HCT116 (cell line): ENCODE measurements around the gene SNCAIP. TPM values are rescaled to one million over a fixed set of nuclear protein-coding genes. Genes with fewer than 3 reads are reported as not detected.

Source experiments
- ATAC-seq: fragments of 200-7000 bp; cut with Tn5 transposase; 2 replicates; pipeline ENCODE4 v1.9.1; 2020; ENCODE audit warnings: mild to moderate bottlenecking, moderate library complexity
- BruUV-seq: library from RNA; stranded (reverse); fragments of 400-500 nt; replicated peaks from 2 replicates; lab custom pipeline; 2021; lab: Mats Ljungman, UMichigan
- CTCF ChIA-PET: fragments of 300-600 bp; sonication (Branson Sonifier 250); formaldehyde crosslinking; loops from one replicate; lab custom pipeline; 2021; ENCODE audit warnings: antibody characterized with exemption; lab: Charles Lee
- POLR2A ChIA-PET: fragments of 300-600, 350-600 bp; sonication (Branson Sonifier 250); formaldehyde crosslinking; loops from one replicate; lab custom pipeline; 2021; ENCODE audit warnings: antibody characterized with exemption; lab: Charles Lee
- RAD21 ChIA-PET, 2 experiments: fragments of 300-600 bp; sonication (Branson Sonifier 250); formaldehyde crosslinking; loops; one replicate each; lab custom pipeline; 2023; ENCODE audit warnings: low total read pairs in 2 of 2; ENCODE audit not compliant: uncharacterized antibody in 2 of 2, unreplicated experiment in 2 of 2, low non-redundant PET in 1 of 2; lab: Charles Lee
- DNase-seq: peaks from one replicate; pipeline ENCODE4 v3.0.0-alpha.2; 2010; ENCODE audit warnings: low read depth, low spot score
- H2AFZ ChIP-seq: fragments of 200-600 bp; shearing (Covaris generic), sonication (generic); 2 replicates; pipeline ENCODE4 v1.6.1; 2017; ENCODE audit warnings: low read depth, mixed run types, mixed read lengths, antibody characterized with exemption, low read length; ENCODE audit not compliant: poor library complexity, severe bottlenecking
- H3K27ac ChIP-seq: 2 replicates; pipeline ENCODE4 v1.5.1; 2012; ENCODE audit warnings: low read depth, low read length
- H3K27me3 ChIP-seq: fragments of 200-600 bp; sonication (generic); 2 replicates; pipeline ENCODE4 v1.6.1; 2016; ENCODE audit warnings: mixed run types, low read length, mixed read lengths; ENCODE audit not compliant: insufficient read depth
- H3K36me3 ChIP-seq, 2 experiments: fragments of 200-500 bp in 1 of 2; fragments of 200-600 bp in 1 of 2; sonication (Bioruptor generic) in 1 of 2; sonication (generic) in 1 of 2; 2 replicates each; pipeline versions ENCODE4 v1.5.1 to v1.6.1; 2014 to 2016; ENCODE audit warnings: low read length in 2 of 2, inconsistent platforms in 1 of 2, mixed read lengths in 1 of 2, mixed run types in 1 of 2; ENCODE audit not compliant: insufficient read depth in 2 of 2, control insufficient read depth in 1 of 2
- H3K4me1 ChIP-seq, 2 experiments: fragments of 200-600 bp in 1 of 2; sonication (generic) in 1 of 2; 2 replicates each; pipeline versions ENCODE4 v1.5.1 to v1.6.1; 2012 to 2017; ENCODE audit warnings: low read length in 2 of 2, inconsistent platforms in 1 of 2, mild to moderate bottlenecking in 1 of 2, mixed read lengths in 1 of 2, mixed run types in 1 of 2, moderate library complexity in 1 of 2; ENCODE audit not compliant: insufficient read depth in 2 of 2, control insufficient read depth in 1 of 2
- H3K4me2 ChIP-seq: fragments of 200-600 bp; sonication (generic); 2 replicates; pipeline ENCODE4 v1.6.1; 2017; ENCODE audit warnings: mixed run types, low read length, mixed read lengths
- H3K4me3 ChIP-seq, 2 experiments: fragments of 200-600 bp in 1 of 2; sonication (generic) in 1 of 2; replicated peaks in 1 of 2; 2 replicates each; pipeline ENCODE4 v1.5.1; 2011 to 2016; ENCODE audit warnings: low read length in 2 of 2, control low read depth in 1 of 2, low read depth in 1 of 2, mild to moderate bottlenecking in 1 of 2, mixed read lengths in 1 of 2, mixed run types in 1 of 2
- H3K79me2 ChIP-seq: fragments of 200-600 bp; sonication (generic); 2 replicates; pipeline ENCODE4 v1.6.1; 2017; ENCODE audit warnings: mild to moderate bottlenecking, mixed run types, low read length, moderate library complexity, mixed read lengths; ENCODE audit not compliant: insufficient read depth
- H3K9ac ChIP-seq: fragments of 200-600 bp; sonication (generic); 2 replicates; pipeline ENCODE4 v1.6.1; 2016; ENCODE audit warnings: low read length, mixed read lengths
- H3K9me2 ChIP-seq: fragments of 200-600 bp; sonication (generic), shearing (Covaris generic); 2 replicates; pipeline ENCODE4 v1.6.1; 2017; ENCODE audit warnings: mixed run types, mild to moderate bottlenecking, moderate library complexity; ENCODE audit not compliant: insufficient read depth
- H3K9me3 ChIP-seq, 2 experiments: fragments of 200-500 bp in 1 of 2; fragments of 200-600 bp in 1 of 2; sonication (Bioruptor generic) in 1 of 2; sonication (generic) in 1 of 2; 2 replicates each; pipeline ENCODE4 v1.6.1; 2014 to 2017; ENCODE audit warnings: low read length in 2 of 2, mixed read lengths in 2 of 2, inconsistent platforms in 1 of 2, low read depth in 1 of 2, mild to moderate bottlenecking in 1 of 2, mixed run types in 1 of 2, moderate library complexity in 1 of 2; ENCODE audit not compliant: control insufficient read depth in 1 of 2, insufficient read depth in 1 of 2
- H4K20me1 ChIP-seq: fragments of 200-600 bp; sonication (generic), shearing (Covaris generic); 2 replicates; pipeline ENCODE4 v1.6.1; 2017; ENCODE audit warnings: mixed run types, mild to moderate bottlenecking, moderate library complexity; ENCODE audit not compliant: insufficient read depth
- CEBPB ChIP-seq: IDR thresholded peaks from 2 replicates; pipeline ENCODE4 v1.6.1; 2012; ENCODE audit warnings: low read depth
- EGR1 ChIP-seq: IDR thresholded peaks from 2 replicates; pipeline ENCODE4 v1.6.1; 2012; ENCODE audit warnings: low read depth
- ELF1 ChIP-seq: IDR thresholded peaks from 2 replicates; pipeline ENCODE4 v1.6.1; 2012; ENCODE audit warnings: low read depth, borderline replicate concordance
- EZH2 ChIP-seq: fragments of 200-600 bp; sonication (generic); IDR thresholded peaks from 2 replicates; pipeline ENCODE4 v1.6.1; 2017; ENCODE audit warnings: antibody characterized with exemption, mixed run types
- EZH2phosphoT487 ChIP-seq: fragments of 200-600 bp; IDR thresholded peaks from 2 replicates; pipeline ENCODE4 v1.6.1; 2018; ENCODE audit warnings: antibody characterized with exemption, borderline replicate concordance
- FOSL1 ChIP-seq: IDR thresholded peaks from 2 replicates; pipeline ENCODE4 v1.6.1; 2012; ENCODE audit warnings: low read depth
- JUND ChIP-seq: IDR thresholded peaks from 2 replicates; pipeline ENCODE4 v1.6.1; 2012
- RAD21 ChIP-seq: IDR thresholded peaks from 2 replicates; pipeline ENCODE4 v1.6.1; 2012; ENCODE audit warnings: low read depth, mild to moderate bottlenecking
- SIN3A ChIP-seq: IDR thresholded peaks from 2 replicates; pipeline ENCODE4 v1.6.1; 2012; ENCODE audit warnings: low read depth
- SP1 ChIP-seq: IDR thresholded peaks from 2 replicates; pipeline ENCODE4 v1.6.1; 2012; ENCODE audit warnings: low read depth
- SRF ChIP-seq: IDR thresholded peaks from 2 replicates; pipeline ENCODE4 v1.6.1; 2012; ENCODE audit warnings: low read depth
- TCF7L2 ChIP-seq: IDR thresholded peaks from 2 replicates; pipeline ENCODE4 v1.7.0; 2011; ENCODE audit warnings: borderline replicate concordance, inconsistent platforms; ENCODE audit not compliant: insufficient read depth, insufficient read length; ENCODE audit errors: extremely low read depth
- YY1 ChIP-seq: IDR thresholded peaks from 2 replicates; pipeline ENCODE4 v1.6.1; 2011; ENCODE audit warnings: low read length, low read depth, moderate library complexity, mild to moderate bottlenecking; ENCODE audit not compliant: insufficient replicate concordance; ENCODE audit errors: extremely low read depth
- ZNF274 ChIP-seq: fragments of 200-500 bp; sonication (Bioruptor generic); IDR thresholded peaks from 2 replicates; pipeline ENCODE4 v1.6.1; 2014; ENCODE audit warnings: mild to moderate bottlenecking, low read depth, low read length, inconsistent platforms
- intact Hi-C: fragments of 100-400 bp; cut with micrococcal nuclease; formaldehyde crosslinking; loops from 2 replicates; pipeline ENCODE4 v1.10.0; 2022
- total RNA-seq: library from RNA; stranded (reverse); gene quantifications from one replicate; pipeline ENCODE4 v1.2.1, GENCODE V29; 2021; ENCODE audit not compliant: unreplicated experiment
- TF ChIP-seq, protein P1 (sequence below): IDR thresholded peaks from 2 replicates; pipeline ENCODE4 v1.6.1; 2011; ENCODE audit warnings: mild to moderate bottlenecking, low read length, moderate library complexity; ENCODE audit not compliant: insufficient replicate concordance; ENCODE audit errors: extremely low read depth
- TF ChIP-seq, protein P2 (sequence below): IDR thresholded peaks from 2 replicates; pipeline ENCODE4 v1.6.1; 2012; ENCODE audit warnings: low read depth
- TF ChIP-seq, protein P3 (sequence below): IDR thresholded peaks from 2 replicates; pipeline ENCODE4 v1.6.1; 2012
- TF ChIP-seq, protein P4 (sequence below), 3 experiments: fragments of 200-600 bp in 1 of 3; sonication (generic) in 1 of 3; IDR thresholded peaks in 2 of 3; conservative IDR thresholded peaks in 1 of 3; 2 replicates each; pipeline ENCODE4 v1.5.1; 2012 to 2017; ENCODE audit warnings: low read depth in 2 of 3, low read length in 2 of 3, antibody characterized with exemption in 1 of 3, borderline replicate concordance in 1 of 3, control low read depth in 1 of 3, mild to moderate bottlenecking in 1 of 3, mixed read lengths in 1 of 3, mixed run types in 1 of 3, moderate library complexity in 1 of 3; ENCODE audit not compliant: insufficient read depth in 1 of 3

The SNCAIP gene
- total RNA-seq, 1 experiment from 2014 or later = not detected

DNA sequence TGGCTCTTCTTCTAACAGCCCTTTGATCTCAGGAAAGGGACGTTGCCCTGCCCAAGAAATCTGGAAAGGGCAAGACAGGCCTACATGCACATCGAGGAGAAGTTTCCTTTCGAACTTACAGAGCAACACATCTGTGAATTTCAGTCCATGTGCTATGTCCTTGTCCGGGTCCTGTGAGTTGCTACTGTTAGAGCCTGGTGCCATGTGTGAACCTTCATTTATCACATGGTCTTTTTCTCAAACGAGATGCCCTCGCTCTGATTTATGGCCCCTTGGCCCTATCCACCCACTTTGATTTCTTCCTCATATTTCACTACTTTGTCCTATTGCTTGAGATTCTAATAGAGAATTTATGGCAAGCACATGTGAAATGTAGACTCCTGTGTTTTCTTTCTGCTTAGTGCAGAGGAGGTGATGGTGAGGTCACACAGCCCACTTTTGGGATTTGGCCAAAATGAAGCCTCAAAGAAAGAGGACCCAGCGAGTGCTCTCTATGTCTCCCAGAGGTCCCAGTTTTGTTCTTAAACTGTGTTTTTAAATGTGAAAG, 153.1 kb downstream of the SNCAIP start:
- Histone ChIP-seq H3K9me3 (no peaks in the 10 kb centered on the region), H3K27me3 (no peaks in the 10 kb centered on the region), H3K79me2 (no peaks in the 10 kb centered on the region), H3K9me2 (no peaks in the 10 kb centered on the region), H4K20me1 (no peaks in the 10 kb centered on the region)
- no peak for DNase-seq
- intact Hi-C loops = no loop called here
- TF ChIP-seq CEBPB = no peak
- TF ChIP-seq, protein P1, sequence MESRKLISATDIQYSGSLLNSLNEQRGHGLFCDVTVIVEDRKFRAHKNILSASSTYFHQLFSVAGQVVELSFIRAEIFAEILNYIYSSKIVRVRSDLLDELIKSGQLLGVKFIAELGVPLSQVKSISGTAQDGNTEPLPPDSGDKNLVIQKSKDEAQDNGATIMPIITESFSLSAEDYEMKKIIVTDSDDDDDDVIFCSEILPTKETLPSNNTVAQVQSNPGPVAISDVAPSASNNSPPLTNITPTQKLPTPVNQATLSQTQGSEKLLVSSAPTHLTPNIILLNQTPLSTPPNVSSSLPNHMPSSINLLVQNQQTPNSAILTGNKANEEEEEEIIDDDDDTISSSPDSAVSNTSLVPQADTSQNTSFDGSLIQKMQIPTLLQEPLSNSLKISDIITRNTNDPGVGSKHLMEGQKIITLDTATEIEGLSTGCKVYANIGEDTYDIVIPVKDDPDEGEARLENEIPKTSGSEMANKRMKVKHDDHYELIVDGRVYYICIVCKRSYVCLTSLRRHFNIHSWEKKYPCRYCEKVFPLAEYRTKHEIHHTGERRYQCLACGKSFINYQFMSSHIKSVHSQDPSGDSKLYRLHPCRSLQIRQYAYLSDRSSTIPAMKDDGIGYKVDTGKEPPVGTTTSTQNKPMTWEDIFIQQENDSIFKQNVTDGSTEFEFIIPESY = no peak
- TF ChIP-seq, protein P2, sequence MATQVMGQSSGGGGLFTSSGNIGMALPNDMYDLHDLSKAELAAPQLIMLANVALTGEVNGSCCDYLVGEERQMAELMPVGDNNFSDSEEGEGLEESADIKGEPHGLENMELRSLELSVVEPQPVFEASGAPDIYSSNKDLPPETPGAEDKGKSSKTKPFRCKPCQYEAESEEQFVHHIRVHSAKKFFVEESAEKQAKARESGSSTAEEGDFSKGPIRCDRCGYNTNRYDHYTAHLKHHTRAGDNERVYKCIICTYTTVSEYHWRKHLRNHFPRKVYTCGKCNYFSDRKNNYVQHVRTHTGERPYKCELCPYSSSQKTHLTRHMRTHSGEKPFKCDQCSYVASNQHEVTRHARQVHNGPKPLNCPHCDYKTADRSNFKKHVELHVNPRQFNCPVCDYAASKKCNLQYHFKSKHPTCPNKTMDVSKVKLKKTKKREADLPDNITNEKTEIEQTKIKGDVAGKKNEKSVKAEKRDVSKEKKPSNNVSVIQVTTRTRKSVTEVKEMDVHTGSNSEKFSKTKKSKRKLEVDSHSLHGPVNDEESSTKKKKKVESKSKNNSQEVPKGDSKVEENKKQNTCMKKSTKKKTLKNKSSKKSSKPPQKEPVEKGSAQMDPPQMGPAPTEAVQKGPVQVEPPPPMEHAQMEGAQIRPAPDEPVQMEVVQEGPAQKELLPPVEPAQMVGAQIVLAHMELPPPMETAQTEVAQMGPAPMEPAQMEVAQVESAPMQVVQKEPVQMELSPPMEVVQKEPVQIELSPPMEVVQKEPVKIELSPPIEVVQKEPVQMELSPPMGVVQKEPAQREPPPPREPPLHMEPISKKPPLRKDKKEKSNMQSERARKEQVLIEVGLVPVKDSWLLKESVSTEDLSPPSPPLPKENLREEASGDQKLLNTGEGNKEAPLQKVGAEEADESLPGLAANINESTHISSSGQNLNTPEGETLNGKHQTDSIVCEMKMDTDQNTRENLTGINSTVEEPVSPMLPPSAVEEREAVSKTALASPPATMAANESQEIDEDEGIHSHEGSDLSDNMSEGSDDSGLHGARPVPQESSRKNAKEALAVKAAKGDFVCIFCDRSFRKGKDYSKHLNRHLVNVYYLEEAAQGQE = no peak
- no peak for TF ChIP-seq JUND
- TF ChIP-seq, protein P3, sequence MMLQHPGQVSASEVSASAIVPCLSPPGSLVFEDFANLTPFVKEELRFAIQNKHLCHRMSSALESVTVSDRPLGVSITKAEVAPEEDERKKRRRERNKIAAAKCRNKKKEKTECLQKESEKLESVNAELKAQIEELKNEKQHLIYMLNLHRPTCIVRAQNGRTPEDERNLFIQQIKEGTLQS = no peak
- TF ChIP-seq, protein P4, sequence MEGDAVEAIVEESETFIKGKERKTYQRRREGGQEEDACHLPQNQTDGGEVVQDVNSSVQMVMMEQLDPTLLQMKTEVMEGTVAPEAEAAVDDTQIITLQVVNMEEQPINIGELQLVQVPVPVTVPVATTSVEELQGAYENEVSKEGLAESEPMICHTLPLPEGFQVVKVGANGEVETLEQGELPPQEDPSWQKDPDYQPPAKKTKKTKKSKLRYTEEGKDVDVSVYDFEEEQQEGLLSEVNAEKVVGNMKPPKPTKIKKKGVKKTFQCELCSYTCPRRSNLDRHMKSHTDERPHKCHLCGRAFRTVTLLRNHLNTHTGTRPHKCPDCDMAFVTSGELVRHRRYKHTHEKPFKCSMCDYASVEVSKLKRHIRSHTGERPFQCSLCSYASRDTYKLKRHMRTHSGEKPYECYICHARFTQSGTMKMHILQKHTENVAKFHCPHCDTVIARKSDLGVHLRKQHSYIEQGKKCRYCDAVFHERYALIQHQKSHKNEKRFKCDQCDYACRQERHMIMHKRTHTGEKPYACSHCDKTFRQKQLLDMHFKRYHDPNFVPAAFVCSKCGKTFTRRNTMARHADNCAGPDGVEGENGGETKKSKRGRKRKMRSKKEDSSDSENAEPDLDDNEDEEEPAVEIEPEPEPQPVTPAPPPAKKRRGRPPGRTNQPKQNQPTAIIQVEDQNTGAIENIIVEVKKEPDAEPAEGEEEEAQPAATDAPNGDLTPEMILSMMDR (IDR thresholded peaks at IDR 0.05 in 2 of 3, conservative IDR thresholded peaks at IDR 0.05 in 1 of 3; ENCODE audit: borderline replicate concordance in 1 of 3, insufficient read depth in 1 of 3, low read depth in 2 of 3, low read length in 2 of 3) = no peak
- TF ChIP-seq YY1 = no peak
- no peak for TF ChIP-seq FOSL1
- no peak for TF ChIP-seq EGR1
- TF ChIP-seq SIN3A = no peak
- TF ChIP-seq TCF7L2 = no peak
- no peak for TF ChIP-seq EZH2
- TF ChIP-seq SRF = no peak
- TF ChIP-seq SP1 = no peak
- TF ChIP-seq ZNF274 = no peak
- TF ChIP-seq RAD21 = no peak
- TF ChIP-seq EZH2phosphoT487 = no peak
- no peak for TF ChIP-seq ELF1
- TF ChIP-seq, all 23 proteins: peak for 0
- ATAC-seq = no peak
- POLR2A ChIA-PET = no interaction called here
- CTCF ChIA-PET = no interaction called here
- Histone ChIP-seq H3K36me3 (no peaks in the 10 kb centered on the region), H3K9ac (no peak overlapping the region), H3K27ac (no peak overlapping the region), H3K4me2 (no peak overlapping the region), H3K4me3 (no peak overlapping the region), H2AFZ (no peak overlapping the region), H3K4me1 (no peaks in the 10 kb centered on the region)
- BruUV-seq = no TSS peak
- RAD21 ChIA-PET = no interaction called here
